ENCODE measurements around the gene DNPEP.

DNPEP gene

GRCh38 chr2:219417374-219417773 lies 29.7 kb upstream of the DNPEP start:
- Histone ChIP-seq H3K27me3 (replicated peaks; ENCODE audit: control insufficient read depth, insufficient read depth, low read length) (no peaks in the 10 kb centered on the region), H3K4me3 (replicated peaks; ENCODE audit: low read depth, low read length) (no peak overlapping the region), H3K36me3 (ENCODE audit: control insufficient read depth, insufficient read depth, low read length) (no peaks in the 10 kb centered on the region)
- DNase-seq (ENCODE audit: extremely low read depth, insufficient read length): no peak
- TF ChIP-seq, protein P1, sequence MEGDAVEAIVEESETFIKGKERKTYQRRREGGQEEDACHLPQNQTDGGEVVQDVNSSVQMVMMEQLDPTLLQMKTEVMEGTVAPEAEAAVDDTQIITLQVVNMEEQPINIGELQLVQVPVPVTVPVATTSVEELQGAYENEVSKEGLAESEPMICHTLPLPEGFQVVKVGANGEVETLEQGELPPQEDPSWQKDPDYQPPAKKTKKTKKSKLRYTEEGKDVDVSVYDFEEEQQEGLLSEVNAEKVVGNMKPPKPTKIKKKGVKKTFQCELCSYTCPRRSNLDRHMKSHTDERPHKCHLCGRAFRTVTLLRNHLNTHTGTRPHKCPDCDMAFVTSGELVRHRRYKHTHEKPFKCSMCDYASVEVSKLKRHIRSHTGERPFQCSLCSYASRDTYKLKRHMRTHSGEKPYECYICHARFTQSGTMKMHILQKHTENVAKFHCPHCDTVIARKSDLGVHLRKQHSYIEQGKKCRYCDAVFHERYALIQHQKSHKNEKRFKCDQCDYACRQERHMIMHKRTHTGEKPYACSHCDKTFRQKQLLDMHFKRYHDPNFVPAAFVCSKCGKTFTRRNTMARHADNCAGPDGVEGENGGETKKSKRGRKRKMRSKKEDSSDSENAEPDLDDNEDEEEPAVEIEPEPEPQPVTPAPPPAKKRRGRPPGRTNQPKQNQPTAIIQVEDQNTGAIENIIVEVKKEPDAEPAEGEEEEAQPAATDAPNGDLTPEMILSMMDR (IDR thresholded peaks at IDR 0.05; ENCODE audit: insufficient read depth, low read length, poor library complexity, severe bottlenecking): no peak

DNA sequence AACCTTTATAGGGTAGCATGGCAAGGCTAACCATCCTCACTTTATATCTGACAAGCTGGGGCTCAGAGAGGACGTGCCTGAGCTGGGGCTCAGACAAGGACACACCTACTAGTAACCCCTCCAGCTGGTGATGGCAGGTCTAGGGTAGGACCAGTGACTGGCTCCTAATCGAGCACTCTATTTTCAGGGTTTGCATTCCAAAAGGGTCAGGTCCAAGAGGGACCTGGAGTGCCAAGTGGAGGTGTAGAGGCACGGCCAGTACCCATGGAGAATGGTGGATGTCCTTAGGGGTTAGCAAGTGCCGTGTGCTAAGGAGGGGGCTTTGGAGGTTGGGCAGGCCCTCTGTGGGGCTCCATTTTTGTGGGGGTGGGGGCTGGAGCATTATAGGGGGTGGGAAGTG lies 29.2 kb upstream of the DNPEP start:
- no peak overlapping the region for H3K4me3 ChIP-seq (replicated peaks; ENCODE audit: low read depth, low read length)
- H3K36me3 ChIP-seq (ENCODE audit: control insufficient read depth, insufficient read depth, low read length): no peaks in the 10 kb centered on the region
- no peak for DNase-seq (ENCODE audit: extremely low read depth, insufficient read length)
- H3K27me3 ChIP-seq (replicated peaks; ENCODE audit: control insufficient read depth, insufficient read depth, low read length): no peaks in the 10 kb centered on the region
- TF ChIP-seq, protein P1 (IDR thresholded peaks at IDR 0.05; ENCODE audit: insufficient read depth, low read length, poor library complexity, severe bottlenecking): no peak

DNA sequence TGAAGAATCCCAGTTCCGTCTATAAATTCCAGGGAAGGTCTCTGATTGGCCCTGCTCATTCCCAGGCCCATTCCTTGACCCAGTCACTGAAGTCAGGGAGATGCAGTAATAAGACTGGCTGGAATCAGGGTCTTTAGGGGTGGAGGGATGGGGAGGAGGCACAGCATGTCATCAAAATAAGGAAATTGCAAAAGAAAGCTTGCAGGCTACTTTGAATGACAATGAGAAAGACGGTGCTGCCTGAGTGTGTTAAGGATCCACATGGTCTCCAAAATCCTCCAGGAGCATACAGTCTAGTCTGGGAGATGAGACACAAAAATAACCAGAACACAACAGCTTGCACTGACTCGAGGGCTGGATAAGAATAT lies 28.5 kb upstream of the DNPEP start:
- Histone ChIP-seq H3K4me3 (replicated peaks; ENCODE audit: low read depth, low read length) (no peak overlapping the region), H3K36me3 (ENCODE audit: control insufficient read depth, insufficient read depth, low read length) (no peaks in the 10 kb centered on the region), H3K27me3 (replicated peaks; ENCODE audit: control insufficient read depth, insufficient read depth, low read length) (no peaks in the 10 kb centered on the region)
- TF ChIP-seq, protein P1 (IDR thresholded peaks at IDR 0.05; ENCODE audit: insufficient read depth, low read length, poor library complexity, severe bottlenecking): no peak
- DNase-seq (ENCODE audit: extremely low read depth, insufficient read length): no peak

DNA sequence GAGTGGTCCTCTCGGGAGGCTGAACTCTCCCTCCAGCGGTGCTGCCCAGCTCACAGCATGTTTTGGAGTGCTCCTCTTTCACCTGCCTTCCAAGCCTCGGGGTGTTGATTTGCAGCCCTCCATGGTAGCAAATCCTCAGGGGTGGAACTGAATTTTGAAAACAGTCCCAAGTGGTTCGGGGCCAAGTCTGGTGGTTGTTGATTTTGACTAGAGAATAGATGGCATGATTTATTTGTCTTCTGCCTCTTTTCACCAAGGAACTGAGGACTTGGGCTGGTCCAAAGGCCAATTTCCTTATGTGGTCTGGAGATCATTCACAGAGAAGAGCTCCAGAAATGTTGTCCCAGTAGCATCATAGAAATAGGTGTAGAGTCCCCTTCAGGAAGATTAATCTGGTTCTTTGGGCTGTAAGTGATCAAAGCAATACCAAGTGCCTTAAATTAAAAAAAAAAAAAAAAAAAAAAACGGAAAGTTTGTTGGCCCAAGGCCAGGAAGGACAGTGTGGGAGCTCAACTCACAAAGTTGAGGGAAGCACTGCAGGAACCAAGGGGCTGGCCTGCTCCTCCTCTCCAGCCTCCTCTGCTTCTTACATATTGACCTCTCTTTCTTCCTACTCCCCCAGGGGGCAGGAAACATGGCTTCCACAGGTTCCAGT lies 28.0 kb upstream of the DNPEP start:
- TF ChIP-seq, protein P1 (IDR thresholded peaks at IDR 0.05; ENCODE audit: insufficient read depth, low read length, poor library complexity, severe bottlenecking): no peak
- Histone ChIP-seq H3K4me3 (replicated peaks; ENCODE audit: low read depth, low read length) (no peak overlapping the region), H3K36me3 (ENCODE audit: control insufficient read depth, insufficient read depth, low read length) (no peaks in the 10 kb centered on the region), H3K27me3 (replicated peaks; ENCODE audit: control insufficient read depth, insufficient read depth, low read length) (no peaks in the 10 kb centered on the region)
- DNase-seq (ENCODE audit: extremely low read depth, insufficient read length): no peak

DNA sequence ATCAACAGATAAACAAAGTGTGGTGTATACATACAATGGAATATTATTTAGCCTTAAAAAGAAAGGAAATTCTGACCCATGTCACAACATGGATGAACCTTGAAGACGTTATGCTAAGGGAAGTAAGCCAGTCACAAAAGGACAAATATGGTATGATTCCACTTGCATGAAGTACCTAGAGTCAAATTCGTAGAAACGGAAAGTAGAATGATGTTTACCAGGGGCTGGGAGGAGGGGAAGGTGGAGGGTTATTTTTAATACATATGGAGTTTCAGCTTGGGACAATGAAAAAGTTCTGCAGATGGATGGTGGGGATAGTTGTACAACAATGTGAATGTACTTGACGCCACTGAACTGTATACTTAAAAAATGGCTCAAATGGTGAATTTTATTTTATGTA lies 27.1 kb upstream of the DNPEP start:
- Histone ChIP-seq H3K36me3 (ENCODE audit: control insufficient read depth, insufficient read depth, low read length) (no peaks in the 10 kb centered on the region), H3K4me3 (replicated peaks; ENCODE audit: low read depth, low read length) (no peak overlapping the region), H3K27me3 (replicated peaks; ENCODE audit: control insufficient read depth, insufficient read depth, low read length) (no peaks in the 10 kb centered on the region)
- TF ChIP-seq, protein P1 (IDR thresholded peaks at IDR 0.05; ENCODE audit: insufficient read depth, low read length, poor library complexity, severe bottlenecking): no peak
- no peak for DNase-seq (ENCODE audit: extremely low read depth, insufficient read length)

GRCh38 chr2:219410390-219410789 lies 22.7 kb upstream of the DNPEP start:
- no peak overlapping the region for H3K4me3 ChIP-seq (replicated peaks; ENCODE audit: low read depth, low read length)
- no peaks in the 10 kb centered on the region; the same call in 1 of the 2 replicates for H3K27me3 ChIP-seq (replicated peaks; ENCODE audit: control insufficient read depth, insufficient read depth, low read length)
- no peak for DNase-seq (ENCODE audit: extremely low read depth, insufficient read length)
- TF ChIP-seq, protein P1 (IDR thresholded peaks at IDR 0.05; ENCODE audit: insufficient read depth, low read length, poor library complexity, severe bottlenecking): no peak
- H3K36me3 ChIP-seq (ENCODE audit: control insufficient read depth, insufficient read depth, low read length): no peaks in the 10 kb centered on the region

Measured in GM06990 (cell line).